Measurements from ENCODE around the gene PHRF1.

Gene PHRF1, protein sequence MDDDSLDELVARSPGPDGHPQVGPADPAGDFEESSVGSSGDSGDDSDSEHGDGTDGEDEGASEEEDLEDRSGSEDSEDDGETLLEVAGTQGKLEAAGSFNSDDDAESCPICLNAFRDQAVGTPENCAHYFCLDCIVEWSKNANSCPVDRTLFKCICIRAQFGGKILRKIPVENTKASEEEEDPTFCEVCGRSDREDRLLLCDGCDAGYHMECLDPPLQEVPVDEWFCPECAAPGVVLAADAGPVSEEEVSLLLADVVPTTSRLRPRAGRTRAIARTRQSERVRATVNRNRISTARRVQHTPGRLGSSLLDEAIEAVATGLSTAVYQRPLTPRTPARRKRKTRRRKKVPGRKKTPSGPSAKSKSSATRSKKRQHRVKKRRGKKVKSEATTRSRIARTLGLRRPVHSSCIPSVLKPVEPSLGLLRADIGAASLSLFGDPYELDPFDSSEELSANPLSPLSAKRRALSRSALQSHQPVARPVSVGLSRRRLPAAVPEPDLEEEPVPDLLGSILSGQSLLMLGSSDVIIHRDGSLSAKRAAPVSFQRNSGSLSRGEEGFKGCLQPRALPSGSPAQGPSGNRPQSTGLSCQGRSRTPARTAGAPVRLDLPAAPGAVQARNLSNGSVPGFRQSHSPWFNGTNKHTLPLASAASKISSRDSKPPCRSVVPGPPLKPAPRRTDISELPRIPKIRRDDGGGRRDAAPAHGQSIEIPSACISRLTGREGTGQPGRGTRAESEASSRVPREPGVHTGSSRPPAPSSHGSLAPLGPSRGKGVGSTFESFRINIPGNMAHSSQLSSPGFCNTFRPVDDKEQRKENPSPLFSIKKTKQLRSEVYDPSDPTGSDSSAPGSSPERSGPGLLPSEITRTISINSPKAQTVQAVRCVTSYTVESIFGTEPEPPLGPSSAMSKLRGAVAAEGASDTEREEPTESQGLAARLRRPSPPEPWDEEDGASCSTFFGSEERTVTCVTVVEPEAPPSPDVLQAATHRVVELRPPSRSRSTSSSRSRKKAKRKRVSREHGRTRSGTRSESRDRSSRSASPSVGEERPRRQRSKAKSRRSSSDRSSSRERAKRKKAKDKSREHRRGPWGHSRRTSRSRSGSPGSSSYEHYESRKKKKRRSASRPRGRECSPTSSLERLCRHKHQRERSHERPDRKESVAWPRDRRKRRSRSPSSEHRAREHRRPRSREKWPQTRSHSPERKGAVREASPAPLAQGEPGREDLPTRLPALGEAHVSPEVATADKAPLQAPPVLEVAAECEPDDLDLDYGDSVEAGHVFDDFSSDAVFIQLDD (N-terminal part only)

DNA sequence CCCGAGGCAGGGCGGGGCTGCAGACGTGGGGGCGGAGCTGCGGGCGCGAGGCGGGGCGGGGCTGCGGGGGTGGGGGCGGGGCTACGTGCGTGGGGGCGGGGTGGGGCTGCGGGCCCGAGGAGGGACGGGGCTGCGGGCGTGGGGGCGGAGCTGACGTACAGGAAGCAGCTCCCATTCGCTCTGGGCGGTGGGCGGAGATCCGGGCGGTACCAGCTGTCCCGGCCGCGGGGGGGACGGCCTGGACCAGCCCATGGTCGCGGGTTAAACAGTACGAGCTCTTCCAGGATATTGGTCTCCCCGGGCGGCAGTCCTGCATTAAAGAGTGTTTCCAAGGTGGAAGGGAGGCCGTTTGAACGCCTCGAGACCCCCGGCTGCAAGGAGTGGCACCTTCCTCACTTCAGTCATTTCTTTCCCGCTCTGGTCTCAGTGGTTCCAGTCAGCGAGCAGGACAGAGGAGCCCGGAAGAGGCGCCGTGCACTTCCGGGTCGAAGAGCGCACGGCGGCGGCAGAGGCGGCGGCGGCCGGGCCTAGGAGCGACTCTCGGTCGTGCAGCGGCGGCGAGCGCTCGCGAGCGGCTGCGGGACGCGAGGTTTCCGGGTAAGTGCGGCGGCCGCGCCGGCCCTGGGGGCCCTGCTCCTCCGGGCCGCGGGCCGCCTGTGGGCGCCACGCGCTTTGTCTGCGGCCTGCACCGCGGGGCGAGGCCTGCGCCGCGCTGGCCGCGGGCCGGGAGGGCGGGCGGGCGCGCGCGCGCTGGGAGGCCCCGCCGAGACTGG is at the start of gene PHRF1:
PHRF1 (plus strand) TSS at position 475 of the 773 bp plus-strand sequence. CDS start 5,043 bp downstream, outside the sequence.
- TF ChIP-seq, protein P1, sequence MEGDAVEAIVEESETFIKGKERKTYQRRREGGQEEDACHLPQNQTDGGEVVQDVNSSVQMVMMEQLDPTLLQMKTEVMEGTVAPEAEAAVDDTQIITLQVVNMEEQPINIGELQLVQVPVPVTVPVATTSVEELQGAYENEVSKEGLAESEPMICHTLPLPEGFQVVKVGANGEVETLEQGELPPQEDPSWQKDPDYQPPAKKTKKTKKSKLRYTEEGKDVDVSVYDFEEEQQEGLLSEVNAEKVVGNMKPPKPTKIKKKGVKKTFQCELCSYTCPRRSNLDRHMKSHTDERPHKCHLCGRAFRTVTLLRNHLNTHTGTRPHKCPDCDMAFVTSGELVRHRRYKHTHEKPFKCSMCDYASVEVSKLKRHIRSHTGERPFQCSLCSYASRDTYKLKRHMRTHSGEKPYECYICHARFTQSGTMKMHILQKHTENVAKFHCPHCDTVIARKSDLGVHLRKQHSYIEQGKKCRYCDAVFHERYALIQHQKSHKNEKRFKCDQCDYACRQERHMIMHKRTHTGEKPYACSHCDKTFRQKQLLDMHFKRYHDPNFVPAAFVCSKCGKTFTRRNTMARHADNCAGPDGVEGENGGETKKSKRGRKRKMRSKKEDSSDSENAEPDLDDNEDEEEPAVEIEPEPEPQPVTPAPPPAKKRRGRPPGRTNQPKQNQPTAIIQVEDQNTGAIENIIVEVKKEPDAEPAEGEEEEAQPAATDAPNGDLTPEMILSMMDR (conservative IDR thresholded peaks at IDR 0.05; ENCODE audit: low read length) = no peak
- peak; percentile 94 for DNase-seq (ENCODE audit: low read depth)
- H3K4me3 ChIP-seq (ENCODE audit: low read length) = peak within 1 kb of the TSS; percentile 93

DNA sequence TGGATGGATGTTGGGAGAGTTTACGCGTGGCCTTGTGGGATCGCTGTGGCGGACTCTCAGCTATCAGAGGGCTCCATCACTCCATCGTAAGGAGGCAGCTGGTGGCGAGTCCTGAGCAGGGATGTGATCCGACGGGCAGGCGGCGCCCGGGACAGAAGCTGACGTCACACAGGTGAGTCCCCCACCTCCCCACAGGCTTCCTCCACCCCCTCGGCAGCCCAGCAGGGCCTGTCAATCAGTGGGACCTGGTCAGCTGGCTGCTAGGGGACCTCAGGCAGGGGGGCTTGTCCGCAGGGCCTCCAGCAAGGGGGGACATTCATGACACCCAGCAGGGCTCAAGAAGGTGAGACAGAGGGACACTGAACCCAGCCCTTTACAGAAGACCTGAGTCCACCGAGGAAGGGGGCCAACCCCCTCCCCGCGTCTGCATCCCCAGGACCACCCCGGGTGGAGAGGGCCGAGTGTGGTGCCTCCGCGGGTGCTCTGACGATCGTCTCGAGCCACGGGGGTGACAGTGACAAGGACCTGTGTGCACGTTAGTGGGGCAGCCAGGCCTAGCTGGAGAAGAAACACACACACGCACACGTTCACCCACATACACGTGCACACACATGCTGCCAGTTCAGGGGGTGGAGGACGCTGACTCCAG is 48.0 kb upstream of the PHRF1 start:
- DNase-seq (ENCODE audit: low read depth) = no peak
- TF ChIP-seq, protein P1 (conservative IDR thresholded peaks at IDR 0.05; ENCODE audit: low read length) = no peak
- no peak overlapping the region for H3K4me3 ChIP-seq (ENCODE audit: low read length)

GRCh38 chr11:528815-529727 is 47.2 kb upstream of the PHRF1 start:
- TF ChIP-seq, protein P1 (conservative IDR thresholded peaks at IDR 0.05; ENCODE audit: low read length) = no peak
- DNase-seq (ENCODE audit: low read depth) = no peak
- H3K4me3 ChIP-seq (ENCODE audit: low read length) = no peak overlapping the region

DNA sequence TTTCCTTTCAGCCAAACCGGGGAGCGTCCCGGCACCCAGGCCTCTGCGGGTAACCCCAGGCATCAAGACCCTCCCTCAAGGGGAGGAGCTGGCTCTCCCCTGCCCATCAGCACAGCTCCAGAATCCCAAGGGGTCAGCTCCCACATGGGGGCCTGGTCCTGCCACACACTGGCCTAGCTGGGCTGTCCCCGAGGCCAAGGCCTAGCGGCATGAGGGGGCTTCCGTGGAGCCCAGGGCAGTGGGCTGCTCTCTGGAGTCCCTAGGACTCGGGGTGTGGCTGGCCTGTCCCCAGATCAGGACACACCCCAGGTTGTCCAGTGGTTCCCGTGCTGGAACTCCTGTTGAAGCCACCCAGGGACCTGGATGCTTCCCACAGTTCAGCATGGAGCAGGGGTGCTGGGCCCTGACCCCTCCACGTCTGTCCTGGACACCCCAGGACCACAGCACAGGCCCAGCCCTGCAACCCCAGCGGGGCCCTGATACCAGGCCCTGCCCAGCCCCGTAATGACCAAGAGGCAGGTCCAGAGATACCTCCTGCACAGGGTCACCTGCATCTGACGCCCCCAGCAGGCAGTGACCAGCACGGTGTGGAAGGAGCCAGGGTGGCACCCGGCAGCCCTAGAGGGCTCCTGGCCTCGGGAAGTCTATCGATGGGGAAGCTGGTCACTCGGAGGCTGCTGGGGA is 46.4 kb upstream of the PHRF1 start:
- TF ChIP-seq, protein P1 (conservative IDR thresholded peaks at IDR 0.05; ENCODE audit: low read length) = no peak
- H3K4me3 ChIP-seq (ENCODE audit: low read length) = no peak overlapping the region
- DNase-seq (ENCODE audit: low read depth) = no peak

DNA sequence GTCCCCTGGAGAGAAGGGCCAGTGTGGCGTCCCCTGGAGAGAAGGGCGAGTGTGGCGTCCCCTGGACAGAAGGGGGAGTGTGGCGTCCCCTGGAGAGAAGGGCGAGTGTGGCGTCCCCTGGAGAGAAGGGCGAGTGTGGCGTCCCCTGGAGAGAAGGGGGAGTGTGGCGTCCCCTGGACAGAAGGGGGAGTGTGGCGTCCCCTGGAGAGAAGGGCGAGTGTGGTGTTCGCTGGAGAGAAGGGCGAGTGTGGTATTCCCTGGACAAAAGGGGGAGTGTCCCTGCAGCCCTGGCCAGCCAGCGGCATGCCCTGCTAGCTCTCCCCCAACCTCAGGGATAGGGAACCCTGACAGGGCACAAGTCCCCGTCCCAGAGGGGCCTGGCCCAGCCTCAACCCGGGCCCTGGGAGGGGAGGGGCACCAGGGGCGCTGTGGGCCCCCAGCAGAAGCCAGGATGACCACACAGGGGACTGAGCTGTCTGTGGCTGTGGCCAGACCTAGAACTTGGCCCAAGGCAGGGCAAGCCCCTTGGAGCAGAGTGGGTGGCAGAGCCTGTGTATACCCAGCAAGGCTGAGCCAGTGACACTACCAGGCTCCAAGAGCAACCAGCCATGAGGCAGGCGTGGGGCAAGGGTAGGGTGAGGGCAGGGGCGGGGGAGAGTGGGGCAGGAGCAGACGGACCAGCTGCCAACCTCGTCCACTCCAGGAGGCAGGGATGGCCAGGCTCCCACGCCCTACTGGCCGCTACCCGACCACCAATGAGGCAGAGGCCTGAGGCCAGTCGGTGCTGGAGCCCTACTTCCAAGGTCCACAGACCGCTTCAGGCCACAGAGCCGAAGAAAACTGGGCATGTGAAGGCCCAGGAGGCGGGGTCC is 45.1 kb upstream of the PHRF1 start:
- TF ChIP-seq, protein P1 (conservative IDR thresholded peaks at IDR 0.05; ENCODE audit: low read length) = no peak
- H3K4me3 ChIP-seq (ENCODE audit: low read length) = no peak overlapping the region
- no peak for DNase-seq (ENCODE audit: low read depth)
